ENCODE data around the gene FXYD4.

The FXYD4 gene

DNA sequence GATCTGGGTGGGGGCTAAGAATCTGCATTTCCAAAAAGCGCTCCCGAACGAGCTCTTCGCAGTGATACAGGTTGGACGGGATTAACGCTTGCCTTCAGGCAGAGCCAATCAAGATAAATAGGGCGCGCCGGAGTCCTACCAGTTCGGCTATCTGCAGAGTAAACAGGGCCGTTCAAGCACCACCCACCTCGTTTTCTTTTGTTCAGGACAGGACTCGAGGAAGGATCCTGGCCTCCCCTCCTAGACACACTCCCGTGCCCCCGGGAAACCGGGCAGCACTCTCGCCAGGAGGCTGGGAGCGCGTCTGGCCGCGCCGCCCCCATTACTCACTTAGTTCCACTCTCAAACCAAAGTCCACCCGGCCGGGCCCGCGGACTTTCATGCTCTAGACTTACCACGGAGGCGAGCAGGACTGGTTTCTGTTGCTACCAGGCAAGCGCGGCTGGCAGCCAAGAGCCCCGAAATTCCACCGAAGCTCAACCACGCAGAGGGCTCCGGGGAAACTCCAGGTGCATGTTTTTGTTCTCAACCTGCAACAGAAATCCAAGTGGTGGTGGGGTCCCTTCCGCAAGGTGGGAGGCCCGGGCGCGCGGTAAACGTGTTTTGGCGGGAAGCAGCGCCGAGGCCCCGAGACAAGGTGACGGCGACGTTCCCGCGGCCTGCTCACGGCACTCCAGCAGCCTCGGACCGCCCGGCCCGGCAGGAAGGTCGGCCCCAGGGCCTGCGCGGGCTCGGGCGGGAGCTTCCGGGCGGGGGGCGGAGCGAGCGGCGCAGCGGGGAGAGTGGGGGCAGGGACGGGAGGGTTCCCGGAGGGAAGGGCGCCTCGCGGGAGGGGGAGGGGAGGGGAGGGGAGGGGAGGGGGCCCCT is 24.9 kb downstream of the FXYD4 start:
- peak; percentile 68 to 73 for DNase-seq (ENCODE audit: low read depth in 2 of 2)

DNA sequence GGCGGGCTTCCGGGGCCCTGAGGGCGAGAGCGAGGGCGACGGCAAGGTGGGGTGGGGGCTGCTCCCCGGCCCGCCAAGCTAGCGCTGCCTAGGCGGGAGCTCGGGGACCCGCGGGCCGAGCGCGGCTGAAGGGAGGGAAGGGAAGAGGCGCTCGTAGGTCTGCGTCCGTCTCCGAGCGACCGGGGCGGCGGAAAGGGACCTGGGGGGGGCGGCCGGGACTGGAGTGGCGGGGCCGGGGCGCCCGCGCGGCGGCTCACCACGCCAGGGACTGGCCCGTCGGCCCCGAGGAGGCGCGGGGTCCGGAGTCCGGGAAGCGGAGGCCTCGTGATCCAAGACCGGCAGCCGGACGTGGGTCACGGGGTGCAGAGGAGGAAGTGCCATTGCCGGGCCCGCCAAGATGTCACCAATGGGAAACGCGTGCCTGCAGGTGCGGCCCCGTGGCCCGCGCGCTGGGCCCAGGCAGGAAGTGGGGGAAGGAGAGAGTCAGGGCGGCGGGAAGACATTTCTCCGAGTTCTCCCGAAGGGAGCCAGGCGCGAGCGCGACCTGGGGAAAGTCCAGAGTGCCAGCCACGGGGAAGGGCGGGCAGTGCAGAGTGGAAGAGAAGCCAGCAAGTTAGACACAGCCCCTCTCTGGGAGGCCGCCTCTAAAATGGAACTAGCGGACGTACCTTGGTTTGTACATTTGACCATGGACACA is 25.6 kb downstream of the FXYD4 start:
- DNase-seq (ENCODE audit: low read depth in 2 of 2) = peak; percentile 62 to 72

DNA sequence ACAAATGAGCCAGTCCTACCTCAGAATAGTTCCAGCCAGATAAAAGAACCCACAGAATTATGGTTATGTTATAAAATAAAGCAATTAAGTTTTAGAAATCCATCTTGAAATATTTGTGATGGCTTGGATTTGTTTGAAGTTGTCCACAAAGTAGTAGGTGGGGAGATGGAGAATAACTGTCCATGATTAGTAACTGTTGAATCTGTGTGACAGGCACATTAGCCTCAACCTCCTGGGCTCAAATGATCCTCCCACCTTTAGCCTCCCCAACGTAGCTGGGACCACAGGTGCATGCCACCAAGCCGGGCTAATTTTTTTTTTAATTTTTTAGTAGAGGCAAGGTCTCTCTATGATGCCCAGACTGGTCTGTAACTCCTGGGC is 27.5 kb downstream of the FXYD4 start:
- DNase-seq (ENCODE audit: low read depth in 2 of 2) = no peak

DNA sequence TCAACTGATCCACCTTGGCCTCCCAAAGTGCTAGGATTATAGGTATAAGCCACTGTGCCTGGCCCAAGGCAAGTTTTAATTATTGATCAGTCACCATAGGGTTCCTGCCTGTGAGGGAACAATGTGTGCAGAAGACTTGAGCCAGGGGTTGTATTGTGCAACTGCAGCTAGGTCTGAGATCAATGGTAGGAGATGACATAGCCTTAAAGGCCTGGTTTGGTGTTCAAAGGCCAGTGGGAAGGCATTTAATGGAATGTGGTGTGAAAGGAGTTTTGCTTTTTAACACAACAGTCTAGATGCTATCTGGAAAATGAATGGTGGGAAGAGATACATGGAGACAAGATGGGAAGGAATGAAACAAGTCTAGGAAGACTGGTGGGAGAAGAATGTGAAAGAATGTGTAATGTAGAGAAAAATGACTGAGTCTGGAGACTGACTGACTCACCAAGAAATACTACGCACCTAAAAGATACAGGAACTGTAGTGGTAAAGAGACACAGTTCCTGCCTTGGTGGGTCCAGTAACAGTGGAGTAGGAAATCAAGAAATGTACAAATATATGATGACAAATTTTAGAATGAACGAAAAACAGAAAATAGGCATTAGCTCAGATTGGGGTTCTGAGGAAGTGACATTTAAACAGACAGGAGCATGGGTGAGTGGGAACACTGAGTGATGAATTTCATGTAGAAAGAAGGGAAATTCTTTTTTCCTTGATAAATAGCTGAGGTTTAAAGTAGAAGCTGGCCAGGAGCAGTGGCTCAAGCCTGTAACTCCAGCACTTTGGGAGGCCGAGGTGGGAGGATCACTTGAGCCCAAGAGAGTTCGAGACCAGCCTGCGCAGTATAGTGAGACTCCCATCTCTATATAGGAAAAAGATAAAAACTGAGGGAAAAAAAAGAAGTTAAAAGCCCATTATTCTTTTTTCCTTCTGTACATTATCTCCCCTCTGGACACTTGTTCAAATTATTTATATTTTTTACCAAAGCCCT is 28.2 kb downstream of the FXYD4 start:
- DNase-seq (ENCODE audit: low read depth in 2 of 2) = no peak

DNA sequence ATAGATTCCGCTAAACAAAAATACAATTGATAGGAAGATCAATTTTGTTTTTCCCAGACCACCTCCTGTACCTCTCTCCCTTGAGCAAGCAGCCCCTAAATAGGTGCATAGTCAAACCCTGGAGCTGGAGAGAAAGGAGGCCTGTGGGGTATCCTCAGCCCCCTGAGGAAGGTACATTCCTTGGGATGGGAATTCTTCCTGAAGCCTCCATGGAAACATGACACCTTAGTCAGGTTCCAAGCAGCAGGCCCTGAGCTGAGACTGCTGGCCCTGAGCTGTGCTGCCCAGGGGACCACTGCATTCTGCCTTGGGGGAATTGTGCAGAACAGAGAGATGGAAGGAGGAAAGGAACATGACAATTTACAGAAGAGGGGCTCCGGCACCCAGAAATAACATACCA is 30.2 kb downstream of the FXYD4 start:
- no peak for DNase-seq (ENCODE audit: low read depth in 2 of 2)

DNA sequence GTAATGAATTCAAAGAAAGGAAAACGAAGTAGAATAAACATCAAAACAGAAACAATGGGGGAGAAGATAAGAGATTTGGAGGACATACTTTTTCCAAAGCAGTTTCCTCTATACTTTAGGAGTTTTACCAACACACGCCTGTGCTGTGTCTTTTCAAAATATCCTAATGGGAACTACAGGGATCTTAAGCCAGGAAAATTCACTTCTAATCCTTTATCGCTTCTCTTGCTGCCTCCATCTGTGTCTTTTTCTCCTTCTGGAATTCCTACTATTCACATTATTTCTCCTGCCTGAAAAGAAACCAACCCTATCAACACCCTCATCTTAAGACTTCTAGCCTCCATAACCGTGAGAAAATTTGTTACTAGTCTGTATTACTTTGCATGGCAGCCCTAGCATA is 30.7 kb downstream of the FXYD4 start:
- no peak for DNase-seq (ENCODE audit: low read depth in 2 of 2)

DNA sequence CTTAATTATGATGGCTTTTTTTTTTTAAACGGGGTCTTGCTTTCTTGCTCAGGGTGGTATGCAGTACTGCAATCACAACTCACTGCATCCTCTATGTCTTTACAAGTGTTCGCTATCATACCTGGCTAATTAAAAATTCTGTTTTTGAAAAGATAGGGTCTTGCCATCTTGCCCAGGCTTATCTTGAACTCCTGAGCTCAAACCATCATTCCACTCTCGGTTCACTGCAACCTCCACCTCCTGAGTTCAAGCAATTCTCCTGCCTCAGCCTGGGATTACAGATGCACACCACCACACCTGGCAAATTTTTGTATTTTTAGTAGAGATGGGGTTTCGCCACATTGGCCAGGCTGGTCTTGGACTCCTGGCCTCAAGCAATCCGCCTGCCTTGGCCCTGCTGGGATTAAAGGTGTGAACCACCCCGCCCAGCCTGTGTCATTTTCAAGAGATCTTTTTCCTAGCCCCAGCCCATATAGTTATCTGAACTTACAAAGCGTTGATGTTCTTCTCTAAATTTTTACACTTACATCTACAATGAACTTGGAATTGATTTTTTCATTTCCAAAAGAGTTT is 31.5 kb downstream of the FXYD4 start:
- DNase-seq (ENCODE audit: low read depth in 2 of 2) = no peak

DNA sequence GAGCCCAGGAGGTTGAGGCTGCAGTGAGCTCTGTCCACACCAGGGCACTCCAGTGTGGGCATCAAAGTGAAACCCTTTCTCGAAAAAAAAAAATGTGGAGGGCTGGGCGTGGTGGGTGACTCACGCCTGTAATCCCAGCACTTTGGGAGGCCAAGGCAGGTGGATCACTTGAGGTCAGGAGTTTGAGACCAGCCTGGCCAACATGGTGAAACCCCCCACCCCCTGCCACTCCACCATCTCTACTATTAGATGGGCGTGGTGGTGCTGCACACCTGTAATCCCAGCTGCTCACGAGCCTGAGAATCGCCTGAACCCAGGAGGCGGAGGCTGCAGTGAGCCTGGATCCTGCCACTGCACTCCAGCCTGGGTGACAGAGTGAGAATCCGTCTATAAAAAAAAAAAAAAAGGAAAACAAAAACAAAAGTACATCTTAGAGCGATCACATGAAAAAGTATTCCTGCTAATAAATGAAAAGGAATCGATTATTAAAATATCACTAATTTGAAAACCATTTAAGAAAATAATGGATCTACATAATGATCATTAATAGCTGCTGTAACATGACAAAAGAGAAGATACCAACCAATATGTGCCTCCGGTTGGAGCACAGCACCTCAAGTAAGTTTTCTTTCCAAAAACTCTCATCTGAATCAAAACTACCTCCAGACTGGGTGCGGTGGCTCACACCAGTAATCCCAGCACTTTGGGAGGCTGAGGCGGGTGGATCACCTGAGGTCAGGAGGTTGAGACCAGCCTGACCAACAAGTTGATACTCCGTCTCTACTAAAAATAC is 32.7 kb downstream of the FXYD4 start:
- no peak for DNase-seq (ENCODE audit: low read depth in 2 of 2)

DNA sequence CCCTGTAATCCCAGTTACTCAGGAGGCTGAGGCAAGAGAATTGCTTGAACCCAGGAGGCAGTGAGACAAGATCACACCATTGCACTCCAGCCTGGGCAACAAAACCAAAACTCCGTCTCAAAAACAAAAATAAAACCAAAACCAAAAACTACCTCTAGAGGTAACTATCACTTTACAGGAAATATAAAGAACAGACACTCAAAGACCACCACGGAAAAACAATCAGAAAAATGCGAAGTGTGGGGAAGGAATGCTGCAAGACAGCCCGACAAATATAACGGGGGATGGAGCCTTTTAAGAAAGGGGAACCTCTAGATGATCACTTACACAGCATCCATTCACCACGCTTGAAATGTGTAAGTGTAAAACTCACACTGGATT is 33.3 kb downstream of the FXYD4 start:
- no peak for DNase-seq (ENCODE audit: low read depth in 2 of 2)

DNA sequence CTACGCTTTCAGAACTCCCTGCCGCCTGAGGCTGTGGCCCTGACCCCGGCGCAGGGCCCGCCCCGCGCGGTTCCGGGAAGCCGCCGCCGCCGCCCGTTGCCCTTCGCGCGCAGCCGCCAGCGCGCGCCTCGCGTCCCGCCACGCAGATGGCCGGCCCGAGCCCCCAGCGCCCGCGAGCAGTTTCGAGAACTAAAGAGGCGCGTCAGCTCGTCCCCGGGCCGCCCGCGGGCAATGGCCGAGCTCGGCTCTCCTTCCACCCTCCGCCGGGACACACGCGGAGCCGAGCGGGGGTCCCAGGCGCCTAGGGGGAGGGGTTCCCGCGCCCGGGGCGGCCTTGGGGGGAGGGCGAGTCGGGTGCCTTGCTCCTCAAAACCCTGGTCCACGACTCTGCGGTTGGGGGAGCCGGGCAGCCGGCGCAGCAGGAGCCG is 35.7 kb downstream of the FXYD4 start:
- no peak for DNase-seq (ENCODE audit: low read depth in 2 of 2)

DNA sequence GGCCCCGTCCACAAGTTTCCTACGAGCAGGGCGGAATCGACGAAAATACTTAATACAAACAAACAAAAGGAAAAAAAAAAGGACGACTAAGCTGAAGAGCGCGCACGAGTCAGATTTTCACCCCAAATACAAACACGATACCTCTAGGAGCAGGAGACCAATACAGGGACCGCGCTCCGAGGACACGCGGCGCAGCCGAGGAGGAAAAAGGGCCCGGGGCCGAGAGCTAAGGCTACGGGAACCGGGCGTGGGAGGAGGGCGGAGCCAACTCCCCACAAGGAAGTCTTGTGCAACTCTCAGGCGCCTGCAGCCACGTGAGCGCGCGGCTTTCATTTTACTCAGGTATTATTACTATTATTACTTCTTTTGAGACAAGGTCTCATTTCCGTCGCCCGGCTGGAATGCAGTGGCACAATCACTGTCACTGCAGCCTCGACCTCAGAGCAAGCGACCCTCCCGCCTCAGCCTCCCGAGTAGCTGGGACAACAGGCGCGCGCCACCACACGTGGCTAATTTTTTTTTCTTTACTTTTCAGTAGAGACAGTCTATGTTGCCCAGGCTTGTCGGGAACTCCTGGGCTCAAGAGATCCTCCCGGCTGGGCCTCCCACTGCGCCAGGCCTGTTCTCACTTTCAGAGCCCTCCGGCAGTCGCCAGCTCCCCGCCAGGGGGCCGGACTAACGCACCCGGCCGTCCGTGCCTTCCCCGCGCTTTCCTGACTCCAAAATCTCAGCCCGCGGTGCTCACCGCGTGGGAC is 36.3 kb downstream of the FXYD4 start:
- DNase-seq (ENCODE audit: low read depth in 2 of 2) = peak; percentile 87 to 88

DNA sequence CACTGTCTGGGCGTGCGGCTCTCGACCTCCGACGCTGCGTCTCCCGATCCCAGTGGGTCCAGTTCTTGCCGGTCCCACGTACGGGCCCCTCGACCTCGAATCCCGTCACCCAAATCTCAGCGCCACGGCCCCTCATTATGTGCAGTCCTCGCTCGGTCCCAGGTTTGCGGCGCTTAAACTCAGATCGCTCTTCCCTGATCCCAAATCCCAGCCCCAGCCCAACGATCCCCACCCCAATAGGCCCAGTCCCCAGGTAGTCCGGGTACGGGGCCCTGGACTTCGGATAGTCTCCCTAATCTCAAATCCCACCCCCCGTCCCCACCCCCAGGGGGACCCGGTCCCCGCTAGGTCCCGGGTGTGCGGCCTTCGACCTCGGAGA is 36.9 kb downstream of the FXYD4 start:
- no peak for DNase-seq (ENCODE audit: low read depth in 2 of 2)

DNA sequence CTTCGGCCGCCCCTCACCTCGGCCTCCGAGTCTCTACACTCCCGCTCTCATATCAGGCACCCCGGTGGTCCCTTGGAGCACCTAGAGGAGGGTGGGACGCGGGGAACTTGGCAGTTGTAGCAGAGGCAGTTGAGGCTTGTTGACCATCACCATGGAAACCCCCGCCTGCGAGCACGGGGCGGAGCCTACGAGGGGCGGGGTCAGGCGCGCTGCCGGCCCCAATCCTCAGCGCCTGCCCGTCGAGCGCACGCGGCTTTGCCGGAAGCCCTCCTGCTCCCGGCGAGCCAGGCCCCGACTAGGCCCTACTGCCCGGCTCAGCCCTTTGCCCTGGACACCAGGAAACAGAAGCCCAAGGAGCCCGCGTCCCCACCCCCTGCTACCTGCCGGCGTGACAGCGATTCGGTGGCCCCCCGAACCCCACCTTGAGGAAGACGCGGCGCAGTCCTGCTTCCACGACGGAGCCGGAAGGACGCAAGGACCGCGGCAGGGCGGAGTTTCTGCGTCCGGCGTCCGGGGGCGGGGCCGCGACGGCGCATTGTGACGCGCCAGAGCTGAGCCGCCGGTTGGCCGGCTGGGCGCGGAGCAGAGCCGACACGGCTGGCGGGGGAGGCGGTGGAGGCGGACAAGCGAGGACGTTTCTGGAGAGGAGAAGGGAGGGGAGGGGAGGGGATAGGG is 37.4 kb downstream of the FXYD4 start, which contains the start of gene HNRNPF:
Gene HNRNPF, minus strand, starts transcription at position 477 of the 675 bp plus-strand sequence. CDS start 21,302 bp downstream, outside the sequence.
- DNase-seq (ENCODE audit: low read depth in 2 of 2) = peak; percentile 89 to 93

DNA sequence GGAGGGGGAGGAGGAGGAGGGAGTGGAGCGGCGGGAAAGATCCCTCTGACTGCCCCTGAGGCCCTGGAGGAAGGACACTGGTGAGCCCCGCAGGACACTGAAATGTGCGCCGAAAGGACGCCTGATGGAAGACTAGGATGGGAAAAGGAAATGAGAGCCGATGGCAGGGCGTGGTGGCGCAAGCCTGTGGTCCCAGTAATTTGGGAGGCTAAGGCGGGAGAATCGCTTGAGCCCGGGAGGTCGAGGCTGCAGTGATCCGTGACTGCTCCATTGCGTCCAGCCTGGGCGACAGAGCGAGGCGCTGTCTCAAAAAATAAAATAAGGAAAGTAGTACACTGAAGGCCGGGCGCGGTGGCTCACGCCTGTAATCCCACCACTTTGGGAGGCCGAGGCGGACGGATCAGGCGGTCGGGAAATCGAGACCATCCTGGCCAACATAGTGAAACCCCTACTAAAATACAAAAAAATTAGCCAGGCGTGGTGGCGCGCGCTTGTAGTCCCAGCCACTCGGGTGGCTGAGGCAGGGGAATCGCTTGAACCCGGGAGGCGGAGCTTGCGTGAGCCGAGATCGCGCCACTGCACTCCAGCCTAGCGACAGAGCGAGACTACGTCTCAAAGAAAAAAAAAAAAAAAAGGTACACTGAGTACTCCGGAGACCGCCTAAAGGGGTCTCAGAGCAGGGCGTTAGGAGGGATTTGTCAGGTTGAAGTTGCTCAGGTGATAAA is 38.1 kb downstream of the FXYD4 start:
- DNase-seq (ENCODE audit: low read depth in 2 of 2) = peak; percentile 53 to 55

DNA sequence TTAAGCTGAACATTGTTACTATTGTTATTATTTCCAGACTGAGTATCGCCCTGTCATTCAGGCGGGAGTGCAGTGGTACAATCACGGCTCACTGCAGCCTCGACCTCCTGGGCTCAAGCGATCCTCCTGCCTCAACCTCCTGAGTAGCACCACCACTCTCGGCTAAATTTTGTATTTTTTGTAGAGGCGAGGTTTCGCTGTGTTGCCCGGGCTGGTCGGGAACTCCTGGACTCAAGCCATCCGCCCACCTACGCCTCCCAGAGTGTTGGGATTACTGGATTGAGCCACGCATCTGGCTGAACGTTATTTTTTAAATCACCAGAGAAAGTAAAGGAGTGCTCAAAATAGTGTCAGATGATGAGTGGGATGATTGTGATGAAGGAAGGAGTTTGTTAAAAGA is 38.9 kb downstream of the FXYD4 start:
- no peak for DNase-seq (ENCODE audit: low read depth in 2 of 2)

DNA sequence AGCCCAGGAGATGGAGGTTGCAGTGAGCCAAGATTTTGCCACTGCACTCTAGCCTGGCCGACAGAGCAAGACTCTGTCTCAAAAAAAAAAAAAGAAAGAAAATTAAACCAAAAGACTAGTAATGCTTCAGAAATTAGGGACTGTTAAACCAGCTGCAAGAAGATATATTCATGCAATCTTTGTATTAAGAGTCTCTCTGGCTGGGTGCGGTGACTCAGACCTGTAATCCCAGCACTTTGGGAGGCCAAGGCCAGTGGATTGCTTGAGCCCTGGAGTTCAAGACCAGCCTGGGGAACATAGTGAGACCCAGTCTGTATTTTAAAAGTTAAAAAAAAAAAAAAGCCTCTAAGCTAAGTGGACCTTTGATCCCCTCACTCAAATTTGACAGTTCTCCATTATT is 40.1 kb downstream of the FXYD4 start:
- no peak for DNase-seq (ENCODE audit: low read depth in 2 of 2)

DNA sequence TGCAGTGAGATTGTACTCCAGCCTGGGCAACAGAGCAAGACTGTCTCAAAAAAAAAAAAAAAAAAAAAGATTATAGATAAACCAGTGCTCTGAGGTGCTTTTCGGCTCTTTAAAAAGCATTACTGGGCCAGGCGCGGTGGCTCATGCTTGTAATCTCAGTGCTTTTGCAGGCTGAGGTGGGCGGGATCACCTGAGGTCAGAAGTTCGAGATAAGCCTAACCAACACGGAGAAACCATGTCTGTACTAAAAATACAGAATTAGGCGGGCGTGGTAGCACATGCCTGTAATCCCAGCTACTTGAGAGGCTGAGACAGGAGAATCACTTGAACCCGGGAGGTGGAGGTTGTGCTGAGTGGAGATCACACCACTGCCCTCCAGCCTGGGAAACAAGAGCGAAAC is 44.1 kb downstream of the FXYD4 start:
- no peak for DNase-seq (ENCODE audit: low read depth in 2 of 2)

DNA sequence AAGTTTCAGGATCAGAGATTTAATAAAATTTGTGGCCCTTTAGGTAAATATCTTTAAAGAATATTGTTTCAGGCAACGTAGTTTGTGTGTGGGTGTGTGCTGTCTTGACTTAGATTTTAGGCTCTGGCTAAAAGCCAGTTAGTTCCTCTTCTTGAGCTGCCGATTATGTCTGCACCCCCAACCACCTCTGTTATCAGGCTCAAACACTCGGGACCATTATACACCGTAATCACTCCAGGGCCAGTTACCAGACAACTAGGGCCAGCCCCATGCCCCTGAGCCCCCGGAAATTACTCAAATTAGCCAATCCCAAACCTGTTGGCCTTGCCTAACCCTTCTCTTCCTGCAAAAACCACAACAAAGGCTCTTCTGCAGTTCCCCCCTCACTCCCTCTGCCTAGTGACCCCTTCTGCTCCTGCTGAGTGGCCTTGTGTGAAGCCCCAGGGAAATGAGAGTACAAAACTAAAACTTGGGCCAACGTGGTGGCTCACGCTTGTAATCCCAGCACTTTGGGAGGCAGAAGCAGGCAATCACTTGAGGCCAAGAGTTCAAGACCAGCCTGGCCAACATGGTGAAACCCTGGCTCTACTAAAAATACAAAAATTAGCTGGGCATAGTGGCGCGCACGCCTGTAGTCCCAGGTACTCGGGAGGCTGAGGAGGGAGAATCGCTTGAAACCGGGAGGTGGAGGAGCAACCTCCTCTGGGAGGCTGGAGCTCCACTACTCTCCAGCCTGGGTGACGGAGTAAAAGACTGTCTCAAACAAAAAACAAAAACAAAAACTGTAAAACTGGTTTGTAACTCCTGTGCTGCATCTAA is 46.7 kb downstream of the FXYD4 start:
- no peak for DNase-seq (ENCODE audit: low read depth in 2 of 2)

Data from activated CD4-positive, alpha-beta T cell treated with anti-CD3 and anti-CD28 coated beads for 24 hours (primary cell).